ENCODE data around the gene ARHGEF2.

The ARHGEF2 gene

GRCh38 chr1:156020293-156021092 lies 42.1 kb upstream of the ARHGEF2 start, which contains the start of gene SSR2:
Gene SSR2 (minus strand): TSS chr1:156020951. CDS start chr1:156020167, 784 bp downstream.
- H3K27ac ChIP-seq, result peak within 1 kb of the TSS; percentile 72
- peak; percentile 88 for DNase-seq
- in situ Hi-C loops (cut with HindIII; ENCODE audit: low pct_ligation_motif_present, low sequenced_read_pairs), result no loop called here

GRCh38 chr1:156019946-156020292 lies 41.6 kb upstream of the ARHGEF2 start:
- no peak for TF ChIP-seq CTCF (IDR thresholded peaks at IDR 0.05; ENCODE audit: low read depth, low read length, missing control alignments)
- H3K4me3 ChIP-seq (ENCODE audit: low read depth, low read length), result peak overlapping the region; percentile 88
- H3K27me3 ChIP-seq (replicated peaks), result no peaks in the 10 kb centered on the region
- H3K27ac ChIP-seq, result no peak overlapping the region
- peaks cover 29% of the 10 kb centered on the region for H3K36me3 ChIP-seq (replicated peaks)
- in situ Hi-C loops (cut with HindIII; ENCODE audit: low pct_ligation_motif_present, low sequenced_read_pairs), result no loop called here
- DNase-seq, result no peak

More at GRCh38 chr1:156020293-156021092, 42.1 kb upstream of the ARHGEF2 start, which contains the start of gene SSR2:
- peaks cover 26% of the 10 kb centered on the region for H3K36me3 ChIP-seq (replicated peaks)
- TF ChIP-seq CTCF (IDR thresholded peaks at IDR 0.05; ENCODE audit: low read depth, low read length, missing control alignments), result no peak
- peak within 1 kb of the TSS; percentile 88 for H3K4me3 ChIP-seq (ENCODE audit: low read depth, low read length)
- H3K27me3 ChIP-seq (replicated peaks), result no peaks in the 10 kb centered on the region

- no peak for DNase-seq
- Histone ChIP-seq H3K4me3 (ENCODE audit: low read depth, low read length) (no peak overlapping the region), H3K36me3 (replicated peaks) (peaks cover 74% of the 10 kb centered on the region), H3K27me3 (replicated peaks) (no peaks in the 10 kb centered on the region), H3K27ac (no peak overlapping the region)
- no peak for TF ChIP-seq CTCF (IDR thresholded peaks at IDR 0.05; ENCODE audit: low read depth, low read length, missing control alignments)
- in situ Hi-C loops (cut with HindIII; ENCODE audit: low pct_ligation_motif_present, low sequenced_read_pairs), result no loop called here
These were observed 36.5 kb upstream of the ARHGEF2 start for GRCh38 chr1:156014829-156015228.

GRCh38 chr1:156012051-156012817 lies 33.9 kb upstream of the ARHGEF2 start:
- Histone ChIP-seq H3K4me3 (ENCODE audit: low read depth, low read length) (no peak overlapping the region), H3K27me3 (replicated peaks) (no peaks in the 10 kb centered on the region), H3K27ac (no peak overlapping the region), H3K36me3 (replicated peaks) (peaks cover 72% of the 10 kb centered on the region)
- no peak for DNase-seq
- TF ChIP-seq CTCF (IDR thresholded peaks at IDR 0.05; ENCODE audit: low read depth, low read length, missing control alignments), result no peak
- in situ Hi-C loops (cut with HindIII; ENCODE audit: low pct_ligation_motif_present, low sequenced_read_pairs), result no loop called here

GRCh38 chr1:156009404-156009803 lies 31.1 kb upstream of the ARHGEF2 start:
- peaks cover 57% of the 10 kb centered on the region for H3K36me3 ChIP-seq (replicated peaks)
- H3K27me3 ChIP-seq (replicated peaks), result no peaks in the 10 kb centered on the region
- no peak overlapping the region for H3K4me3 ChIP-seq (ENCODE audit: low read depth, low read length)
- in situ Hi-C loops (cut with HindIII; ENCODE audit: low pct_ligation_motif_present, low sequenced_read_pairs), result no loop called here
- no peak for TF ChIP-seq CTCF (IDR thresholded peaks at IDR 0.05; ENCODE audit: low read depth, low read length, missing control alignments)
- H3K27ac ChIP-seq, result no peak overlapping the region
- DNase-seq, result no peak
